GM12878 (cell line): ENCODE data around the gene TDRD3. TPM values are rescaled to one million over a fixed set of nuclear protein-coding genes. Genes with fewer than 3 reads are reported as not detected.

Source experiments
- BMI1 ChIP-seq: fragments of 450-650 bp; IDR thresholded peaks from 2 replicates; pipeline ENCODE4 v1.6.1; 2016; ENCODE audit warnings: mild to moderate bottlenecking, moderate library complexity, borderline replicate concordance
- CBFB ChIP-seq: IDR thresholded peaks from 2 replicates; pipeline ENCODE4 v1.6.1; 2016; ENCODE audit warnings: antibody characterized with exemption, low read depth
- ETV6 ChIP-seq, 2 experiments: fragments of 450-650 bp in 1 of 2; IDR thresholded peaks in 1 of 2; conservative IDR thresholded peaks in 1 of 2; 2 replicates each; pipeline ENCODE4 v1.6.1; 2014; ENCODE audit warnings: antibody characterized with exemption in 1 of 2, borderline replicate concordance in 1 of 2, low read depth in 1 of 2, mild to moderate bottlenecking in 1 of 2, moderate library complexity in 1 of 2
- NFYB ChIP-seq: IDR thresholded peaks from 2 replicates; pipeline ENCODE4 v1.6.1; 2011; ENCODE audit warnings: low read depth, mild to moderate bottlenecking, low read length, improper control_type of control experiment, moderate library complexity; ENCODE audit not compliant: insufficient read depth
- PML ChIP-seq: IDR thresholded peaks from 2 replicates; pipeline ENCODE4 v1.6.1; 2012; ENCODE audit warnings: low read length, inconsistent platforms
- SP1 ChIP-seq: IDR thresholded peaks from one replicate; pipeline ENCODE4 v1.6.1; 2011; ENCODE audit warnings: low read depth, low read length
- SPI1 ChIP-seq: IDR thresholded peaks from 2 replicates; pipeline ENCODE4 v1.6.1; 2011; ENCODE audit warnings: low read depth, mild to moderate bottlenecking, low read length, moderate library complexity, borderline replicate concordance; ENCODE audit not compliant: insufficient read depth
- TCF3 ChIP-seq: IDR thresholded peaks from 2 replicates; pipeline ENCODE4 v1.6.1; 2012; ENCODE audit warnings: low read depth, mild to moderate bottlenecking, low read length, borderline replicate concordance; ENCODE audit not compliant: insufficient read depth
- YY1 ChIP-seq: IDR thresholded peaks from 2 replicates; pipeline ENCODE4 v1.6.1; 2011; ENCODE audit warnings: low read depth, mild to moderate bottlenecking, low read length
- polyA plus RNA-seq, 11 experiments: library from polyadenylated mRNA; depleted of rRNA in 4 of 11; unstranded in 6 of 11; stranded (reverse) in 5 of 11; fragments of >200 nt; fragmentation: Nextera tagmentation in 4 of 11; fragmentation: Illumina TruSeq in 1 of 11; extraction: Ambion mirVana in 4 of 11; extraction: Trizol in 1 of 11; gene quantifications; 1 replicate in 1 of 11; 2 replicates in 10 of 11; pipeline versions ENCODE4 v1.2.1 to v1.2.3, GENCODE V29; 2011 to 2016; ENCODE audit warnings: inconsistent platforms in 2 of 11, missing spikeins in 2 of 11, low read depth in 1 of 11
- total RNA-seq, 4 experiments: library from RNA; depleted of rRNA in 3 of 4; stranded (reverse); fragments of >200 nt in 3 of 4; fragmentation: Illumina TruSeq in 1 of 4; extraction: Trizol in 1 of 4; gene quantifications; 2 replicates each; pipeline versions ENCODE4 v1.2.1 to v1.2.3, GENCODE V29; 2013 to 2021
- TF ChIP-seq, protein P1 (sequence below): IDR thresholded peaks from 2 replicates; pipeline ENCODE4 v1.6.1; 2012; ENCODE audit warnings: mild to moderate bottlenecking, low read depth, low read length
- TF ChIP-seq, protein P2 (sequence below): fragments of 450-650 bp; conservative IDR thresholded peaks from 2 replicates; pipeline ENCODE4 v1.6.1; 2017; ENCODE audit warnings: mild to moderate bottlenecking, moderate library complexity
- TF ChIP-seq, protein P3 (sequence below): IDR thresholded peaks from 2 replicates; pipeline ENCODE4 v1.6.1; 2012; ENCODE audit warnings: low read depth, low read length, improper control_type of control experiment
- TF ChIP-seq, protein P4 (sequence below): fragments of 450-650 bp; formaldehyde crosslinking; IDR thresholded peaks from 2 replicates; pipeline ENCODE4 v1.5.0; 2022; ENCODE audit warnings: mild to moderate bottlenecking, missing genetic modification characterization

TDRD3 gene
- total and polyA plus RNA-seq, 10 of the 15 experiments (the other 5 are each of a cell fraction or from before 2014, with no cell fraction given), result 8.4 to 27.9 (median 15.8) TPM

DNA sequence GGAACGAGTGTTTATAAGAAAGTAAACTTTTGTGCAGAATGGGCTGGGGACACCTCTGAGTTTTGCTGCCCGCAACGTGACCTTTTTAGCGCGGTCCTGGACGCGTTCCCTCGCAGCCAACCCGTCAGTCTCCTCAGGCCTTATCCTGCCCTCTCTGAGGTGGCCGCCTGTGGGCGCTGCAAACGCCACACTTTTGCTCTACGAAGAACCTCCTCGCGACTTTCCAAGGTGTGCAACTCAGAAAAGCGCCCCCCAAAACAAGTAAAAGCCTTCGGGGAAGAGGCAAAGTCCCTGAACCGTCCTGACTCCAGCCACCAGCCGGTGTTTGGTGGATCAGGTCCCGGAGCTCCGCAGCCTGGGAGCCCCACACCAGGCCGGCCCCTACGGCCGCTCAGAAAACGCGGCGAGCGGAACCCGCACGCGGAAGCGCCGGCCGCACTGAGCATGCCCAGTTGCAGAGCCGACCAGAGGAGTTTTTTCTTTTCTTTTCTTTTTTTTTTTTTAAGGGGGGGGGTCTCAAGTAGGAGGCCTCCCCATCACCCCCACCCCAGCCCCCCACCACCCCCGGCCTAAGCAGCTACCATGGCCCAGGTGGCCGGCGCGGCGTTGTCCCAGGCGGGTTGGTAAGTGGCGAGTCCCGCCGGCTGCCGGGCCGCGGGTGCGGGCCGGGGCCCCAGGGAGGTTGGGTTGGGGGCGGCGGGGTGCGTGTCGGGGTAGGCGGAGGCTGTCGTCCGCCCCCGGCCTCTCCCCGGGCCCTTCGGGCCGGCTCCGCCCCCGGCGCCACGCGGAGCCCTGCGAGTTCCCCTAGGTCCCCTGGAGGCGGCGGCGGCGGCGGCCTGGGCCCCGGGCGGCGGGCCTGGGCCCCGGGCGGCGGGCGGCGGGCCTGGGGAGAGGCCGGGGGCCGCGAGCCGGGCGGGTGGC lies at the start of gene TDRD3 (continued):
- peak; percentile 51; the same call in 1 of the 2 replicates for TF ChIP-seq CBFB
- TF ChIP-seq, protein P1, sequence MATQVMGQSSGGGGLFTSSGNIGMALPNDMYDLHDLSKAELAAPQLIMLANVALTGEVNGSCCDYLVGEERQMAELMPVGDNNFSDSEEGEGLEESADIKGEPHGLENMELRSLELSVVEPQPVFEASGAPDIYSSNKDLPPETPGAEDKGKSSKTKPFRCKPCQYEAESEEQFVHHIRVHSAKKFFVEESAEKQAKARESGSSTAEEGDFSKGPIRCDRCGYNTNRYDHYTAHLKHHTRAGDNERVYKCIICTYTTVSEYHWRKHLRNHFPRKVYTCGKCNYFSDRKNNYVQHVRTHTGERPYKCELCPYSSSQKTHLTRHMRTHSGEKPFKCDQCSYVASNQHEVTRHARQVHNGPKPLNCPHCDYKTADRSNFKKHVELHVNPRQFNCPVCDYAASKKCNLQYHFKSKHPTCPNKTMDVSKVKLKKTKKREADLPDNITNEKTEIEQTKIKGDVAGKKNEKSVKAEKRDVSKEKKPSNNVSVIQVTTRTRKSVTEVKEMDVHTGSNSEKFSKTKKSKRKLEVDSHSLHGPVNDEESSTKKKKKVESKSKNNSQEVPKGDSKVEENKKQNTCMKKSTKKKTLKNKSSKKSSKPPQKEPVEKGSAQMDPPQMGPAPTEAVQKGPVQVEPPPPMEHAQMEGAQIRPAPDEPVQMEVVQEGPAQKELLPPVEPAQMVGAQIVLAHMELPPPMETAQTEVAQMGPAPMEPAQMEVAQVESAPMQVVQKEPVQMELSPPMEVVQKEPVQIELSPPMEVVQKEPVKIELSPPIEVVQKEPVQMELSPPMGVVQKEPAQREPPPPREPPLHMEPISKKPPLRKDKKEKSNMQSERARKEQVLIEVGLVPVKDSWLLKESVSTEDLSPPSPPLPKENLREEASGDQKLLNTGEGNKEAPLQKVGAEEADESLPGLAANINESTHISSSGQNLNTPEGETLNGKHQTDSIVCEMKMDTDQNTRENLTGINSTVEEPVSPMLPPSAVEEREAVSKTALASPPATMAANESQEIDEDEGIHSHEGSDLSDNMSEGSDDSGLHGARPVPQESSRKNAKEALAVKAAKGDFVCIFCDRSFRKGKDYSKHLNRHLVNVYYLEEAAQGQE, result no peak
- TF ChIP-seq SP1, result peak; percentile 72
- TF ChIP-seq TCF3, result 0 out of 2 replicates have a peak, but pooled peaks have one; percentile 15
- no peak for TF ChIP-seq ETV6 (conservative IDR thresholded peaks at IDR 0.05 in 1 of 2, IDR thresholded peaks at IDR 0.05 in 1 of 2; ENCODE audit: borderline replicate concordance in 1 of 2, low read depth in 1 of 2)
- TF ChIP-seq SPI1, result 0 out of 2 replicates have a peak, but pooled peaks have one; percentile 12
- TF ChIP-seq PML, result peak; percentile 90; the same call in 1 of the 2 replicates
- TF ChIP-seq, protein P2, sequence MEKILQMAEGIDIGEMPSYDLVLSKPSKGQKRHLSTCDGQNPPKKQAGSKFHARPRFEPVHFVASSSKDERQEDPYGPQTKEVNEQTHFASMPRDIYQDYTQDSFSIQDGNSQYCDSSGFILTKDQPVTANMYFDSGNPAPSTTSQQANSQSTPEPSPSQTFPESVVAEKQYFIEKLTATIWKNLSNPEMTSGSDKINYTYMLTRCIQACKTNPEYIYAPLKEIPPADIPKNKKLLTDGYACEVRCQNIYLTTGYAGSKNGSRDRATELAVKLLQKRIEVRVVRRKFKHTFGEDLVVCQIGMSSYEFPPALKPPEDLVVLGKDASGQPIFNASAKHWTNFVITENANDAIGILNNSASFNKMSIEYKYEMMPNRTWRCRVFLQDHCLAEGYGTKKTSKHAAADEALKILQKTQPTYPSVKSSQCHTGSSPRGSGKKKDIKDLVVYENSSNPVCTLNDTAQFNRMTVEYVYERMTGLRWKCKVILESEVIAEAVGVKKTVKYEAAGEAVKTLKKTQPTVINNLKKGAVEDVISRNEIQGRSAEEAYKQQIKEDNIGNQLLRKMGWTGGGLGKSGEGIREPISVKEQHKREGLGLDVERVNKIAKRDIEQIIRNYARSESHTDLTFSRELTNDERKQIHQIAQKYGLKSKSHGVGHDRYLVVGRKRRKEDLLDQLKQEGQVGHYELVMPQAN, result peak; percentile 69
- no peak for TF ChIP-seq BMI1
- TF ChIP-seq NFYB, result no peak
- TF ChIP-seq, protein P3, sequence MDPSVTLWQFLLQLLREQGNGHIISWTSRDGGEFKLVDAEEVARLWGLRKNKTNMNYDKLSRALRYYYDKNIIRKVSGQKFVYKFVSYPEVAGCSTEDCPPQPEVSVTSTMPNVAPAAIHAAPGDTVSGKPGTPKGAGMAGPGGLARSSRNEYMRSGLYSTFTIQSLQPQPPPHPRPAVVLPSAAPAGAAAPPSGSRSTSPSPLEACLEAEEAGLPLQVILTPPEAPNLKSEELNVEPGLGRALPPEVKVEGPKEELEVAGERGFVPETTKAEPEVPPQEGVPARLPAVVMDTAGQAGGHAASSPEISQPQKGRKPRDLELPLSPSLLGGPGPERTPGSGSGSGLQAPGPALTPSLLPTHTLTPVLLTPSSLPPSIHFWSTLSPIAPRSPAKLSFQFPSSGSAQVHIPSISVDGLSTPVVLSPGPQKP, result no peak
- TF ChIP-seq, protein P4, sequence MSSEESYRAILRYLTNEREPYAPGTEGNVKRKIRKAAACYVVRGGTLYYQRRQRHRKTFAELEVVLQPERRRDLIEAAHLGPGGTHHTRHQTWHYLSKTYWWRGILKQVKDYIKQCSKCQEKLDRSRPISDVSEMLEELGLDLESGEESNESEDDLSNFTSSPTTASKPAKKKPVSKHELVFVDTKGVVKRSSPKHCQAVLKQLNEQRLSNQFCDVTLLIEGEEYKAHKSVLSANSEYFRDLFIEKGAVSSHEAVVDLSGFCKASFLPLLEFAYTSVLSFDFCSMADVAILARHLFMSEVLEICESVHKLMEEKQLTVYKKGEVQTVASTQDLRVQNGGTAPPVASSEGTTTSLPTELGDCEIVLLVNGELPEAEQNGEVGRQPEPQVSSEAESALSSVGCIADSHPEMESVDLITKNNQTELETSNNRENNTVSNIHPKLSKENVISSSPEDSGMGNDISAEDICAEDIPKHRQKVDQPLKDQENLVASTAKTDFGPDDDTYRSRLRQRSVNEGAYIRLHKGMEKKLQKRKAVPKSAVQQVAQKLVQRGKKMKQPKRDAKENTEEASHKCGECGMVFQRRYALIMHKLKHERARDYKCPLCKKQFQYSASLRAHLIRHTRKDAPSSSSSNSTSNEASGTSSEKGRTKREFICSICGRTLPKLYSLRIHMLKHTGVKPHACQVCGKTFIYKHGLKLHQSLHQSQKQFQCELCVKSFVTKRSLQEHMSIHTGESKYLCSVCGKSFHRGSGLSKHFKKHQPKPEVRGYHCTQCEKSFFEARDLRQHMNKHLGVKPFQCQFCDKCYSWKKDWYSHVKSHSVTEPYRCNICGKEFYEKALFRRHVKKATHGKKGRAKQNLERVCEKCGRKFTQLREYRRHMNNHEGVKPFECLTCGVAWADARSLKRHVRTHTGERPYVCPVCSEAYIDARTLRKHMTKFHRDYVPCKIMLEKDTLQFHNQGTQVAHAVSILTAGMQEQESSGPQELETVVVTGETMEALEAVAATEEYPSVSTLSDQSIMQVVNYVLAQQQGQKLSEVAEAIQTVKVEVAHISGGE (CRISPR knock-in tag), result peak; percentile 73
- peak; percentile 30; the same call in 1 of the 2 replicates for TF ChIP-seq YY1
